SK-N-SH treated with all-trans-retinoic acid at 6 μM for 48 hours (cell line): ENCODE results near the gene COX4I1.

ENCODE experiments used
- ARNTL ChIP-seq: fragments of 450-650 bp; formaldehyde crosslinking; IDR thresholded peaks from 2 replicates; pipeline ENCODE4 v1.5.0; 2020; ENCODE audit warnings: low read depth, mild to moderate bottlenecking, moderate library complexity, borderline replicate concordance
- ESRRG ChIP-seq: fragments of 250-450 bp; sonication (Bioruptor Pico); IDR thresholded peaks from 2 replicates; pipeline ENCODE4 v1.6.1; 2021; ENCODE audit warnings: mild to moderate bottlenecking
- GLIS3 ChIP-seq: fragments of 250-450 bp; sonication (Bioruptor Pico); IDR thresholded peaks from 2 replicates; pipeline ENCODE4 v1.5.0; 2020; ENCODE audit warnings: mild to moderate bottlenecking, moderate library complexity
- OSR1 ChIP-seq: fragments of 250-450 bp; sonication (Bioruptor Pico); IDR thresholded peaks from 2 replicates; pipeline ENCODE4 v1.8.0; 2022; ENCODE audit warnings: moderate library complexity, mild to moderate bottlenecking, inconsistent platforms
- PPARA ChIP-seq: fragments of 250-450 bp; sonication (Bioruptor Pico); IDR thresholded peaks from 2 replicates; pipeline ENCODE4 v1.5.0; 2020; ENCODE audit warnings: mild to moderate bottlenecking, borderline replicate concordance
- RARB ChIP-seq: fragments of 250-450 bp; sonication (Bioruptor Pico); IDR thresholded peaks from 2 replicates; pipeline ENCODE4 v1.8.0; 2021; ENCODE audit warnings: mild to moderate bottlenecking, moderate library complexity
- SNAI2 ChIP-seq: fragments of 250-450 bp; sonication (Bioruptor Pico); IDR thresholded peaks from 2 replicates; pipeline ENCODE4 v1.5.0; 2020; ENCODE audit warnings: mild to moderate bottlenecking, moderate library complexity
- TCF4 ChIP-seq: fragments of 250-450 bp; sonication (Bioruptor Pico); IDR thresholded peaks from 2 replicates; pipeline ENCODE4 v1.8.0; 2021; ENCODE audit warnings: mild to moderate bottlenecking, moderate library complexity, borderline replicate concordance
- ZFP30 ChIP-seq: fragments of 450-650 bp; formaldehyde crosslinking; IDR thresholded peaks from 2 replicates; pipeline ENCODE4 v1.5.0; 2022; ENCODE audit warnings: mild to moderate bottlenecking, moderate library complexity
- ZNF565 ChIP-seq: fragments of 450-650 bp; formaldehyde crosslinking; conservative IDR thresholded peaks from 2 replicates; pipeline ENCODE4 v1.5.0; 2020; ENCODE audit warnings: low read depth, mild to moderate bottlenecking, moderate library complexity
- TF ChIP-seq, protein P1 (sequence below): fragments of 250-450 bp; sonication (Bioruptor Pico); IDR thresholded peaks from 2 replicates; pipeline ENCODE4 v1.8.0; 2020; ENCODE audit warnings: mild to moderate bottlenecking, moderate library complexity, borderline replicate concordance

DNA sequence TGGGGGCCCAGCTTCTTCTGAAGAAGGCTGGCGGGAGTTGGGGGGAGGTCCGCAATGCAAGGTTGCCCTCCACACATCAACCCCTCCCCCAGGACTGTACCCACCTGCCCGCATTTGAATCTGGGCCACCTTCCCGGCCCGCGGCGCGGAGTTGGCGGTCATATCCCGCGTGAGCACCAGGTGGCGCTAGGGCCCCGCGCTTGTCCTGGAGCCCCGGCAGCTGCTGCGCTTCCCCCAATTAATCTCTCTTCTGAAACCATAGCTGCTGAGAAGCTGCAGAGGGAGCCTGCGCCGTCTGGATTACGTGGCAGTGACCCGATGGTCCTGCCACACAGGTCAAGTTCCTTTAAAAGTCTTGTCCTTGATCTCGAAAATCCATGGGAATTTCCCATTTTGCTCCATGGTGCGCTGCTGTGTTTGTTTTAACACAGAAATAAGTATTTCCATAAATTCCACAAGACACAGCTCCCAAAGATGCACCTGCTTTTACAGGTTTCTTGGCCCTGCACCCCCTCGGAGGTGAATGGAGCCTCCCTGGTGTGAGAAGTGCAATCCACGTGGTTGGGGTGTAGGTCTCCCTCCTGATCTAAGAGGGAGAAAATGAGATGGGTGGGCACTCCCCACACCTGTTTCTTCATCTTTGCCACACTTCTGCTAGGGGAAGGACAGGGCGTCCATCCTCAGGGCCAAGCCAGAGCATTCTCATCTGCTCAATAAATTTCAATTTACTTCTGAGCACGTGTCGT, 22.1 kb downstream of the COX4I1 start:
- TF ChIP-seq ZNF565 (CRISPR knock-in tag) (no peak), ESRRG (CRISPR knock-in tag) (no peak), OSR1 (CRISPR knock-in tag) (no peak), SNAI2 (no peak), RARB (CRISPR knock-in tag) (no peak), PPARA (CRISPR knock-in tag) (no peak), ARNTL (CRISPR knock-in tag) (no peak), GLIS3 (CRISPR knock-in tag) (no peak), ZFP30 (CRISPR knock-in tag) (no peak), TCF4 (CRISPR knock-in tag) (no peak)
- TF ChIP-seq, protein P1, sequence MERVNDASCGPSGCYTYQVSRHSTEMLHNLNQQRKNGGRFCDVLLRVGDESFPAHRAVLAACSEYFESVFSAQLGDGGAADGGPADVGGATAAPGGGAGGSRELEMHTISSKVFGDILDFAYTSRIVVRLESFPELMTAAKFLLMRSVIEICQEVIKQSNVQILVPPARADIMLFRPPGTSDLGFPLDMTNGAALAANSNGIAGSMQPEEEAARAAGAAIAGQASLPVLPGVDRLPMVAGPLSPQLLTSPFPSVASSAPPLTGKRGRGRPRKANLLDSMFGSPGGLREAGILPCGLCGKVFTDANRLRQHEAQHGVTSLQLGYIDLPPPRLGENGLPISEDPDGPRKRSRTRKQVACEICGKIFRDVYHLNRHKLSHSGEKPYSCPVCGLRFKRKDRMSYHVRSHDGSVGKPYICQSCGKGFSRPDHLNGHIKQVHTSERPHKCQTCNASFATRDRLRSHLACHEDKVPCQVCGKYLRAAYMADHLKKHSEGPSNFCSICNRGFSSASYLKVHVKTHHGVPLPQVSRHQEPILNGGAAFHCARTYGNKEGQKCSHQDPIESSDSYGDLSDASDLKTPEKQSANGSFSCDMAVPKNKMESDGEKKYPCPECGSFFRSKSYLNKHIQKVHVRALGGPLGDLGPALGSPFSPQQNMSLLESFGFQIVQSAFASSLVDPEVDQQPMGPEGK (CRISPR knock-in tag), result no peak
